HEK293 (cell line): ENCODE measurements around the gene REC8.

Experiments used
- EGR2 ChIP-seq: fragments of 450-650 bp; formaldehyde crosslinking; IDR thresholded peaks from 2 replicates; pipeline ENCODE4 v1.5.1; 2016; ENCODE audit warnings: low read depth, missing biosample characterization, missing genetic modification characterization
- ZNF776 ChIP-seq: fragments of 450-650 bp; formaldehyde crosslinking; IDR thresholded peaks from 2 replicates; pipeline ENCODE4 v1.5.0; 2017; ENCODE audit warnings: missing biosample characterization, missing genetic modification characterization, borderline replicate concordance

- no peak for TF ChIP-seq EGR2 (tag by site-specific recombination)
- no peak for TF ChIP-seq ZNF776 (tag by site-specific recombination)
These were observed at the start of gene REC8 for GRCh38 chr14:24171422-24172260.
